ENCODE results near the gene FBXO21. TPM values are rescaled to one million over a fixed set of nuclear protein-coding genes. Genes with fewer than 3 reads are reported as not detected.

FBXO21 gene
- total and polyA plus RNA-seq, 8 donors = 7.4 to 494 (median 32.2) TPM

DNA sequence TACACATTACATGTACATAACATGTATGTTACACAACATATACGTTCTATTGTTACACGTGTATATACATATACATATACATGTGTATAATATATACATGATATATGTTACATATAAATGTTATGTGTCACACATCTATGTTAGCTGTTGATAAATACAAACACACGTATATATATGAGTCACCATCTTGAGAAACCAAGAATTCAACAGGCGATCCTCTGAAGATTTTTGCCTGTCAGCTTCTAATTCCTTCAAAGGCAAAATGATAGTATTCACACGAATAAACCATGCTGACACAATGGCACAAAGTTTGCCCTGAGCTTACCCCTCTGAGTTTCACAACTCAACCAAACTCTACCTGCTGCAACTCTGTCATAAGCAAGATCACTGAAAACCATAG is 60.9 kb downstream of the FBXO21 start:
- TF ChIP-seq EP300 (IDR thresholded peaks at IDR 0.05) (no peak), POLR2A (IDR thresholded peaks at IDR 0.05) (no peak), POLR2AphosphoS5 (IDR thresholded peaks at IDR 0.05) (no peak)
- TF ChIP-seq, protein P1, sequence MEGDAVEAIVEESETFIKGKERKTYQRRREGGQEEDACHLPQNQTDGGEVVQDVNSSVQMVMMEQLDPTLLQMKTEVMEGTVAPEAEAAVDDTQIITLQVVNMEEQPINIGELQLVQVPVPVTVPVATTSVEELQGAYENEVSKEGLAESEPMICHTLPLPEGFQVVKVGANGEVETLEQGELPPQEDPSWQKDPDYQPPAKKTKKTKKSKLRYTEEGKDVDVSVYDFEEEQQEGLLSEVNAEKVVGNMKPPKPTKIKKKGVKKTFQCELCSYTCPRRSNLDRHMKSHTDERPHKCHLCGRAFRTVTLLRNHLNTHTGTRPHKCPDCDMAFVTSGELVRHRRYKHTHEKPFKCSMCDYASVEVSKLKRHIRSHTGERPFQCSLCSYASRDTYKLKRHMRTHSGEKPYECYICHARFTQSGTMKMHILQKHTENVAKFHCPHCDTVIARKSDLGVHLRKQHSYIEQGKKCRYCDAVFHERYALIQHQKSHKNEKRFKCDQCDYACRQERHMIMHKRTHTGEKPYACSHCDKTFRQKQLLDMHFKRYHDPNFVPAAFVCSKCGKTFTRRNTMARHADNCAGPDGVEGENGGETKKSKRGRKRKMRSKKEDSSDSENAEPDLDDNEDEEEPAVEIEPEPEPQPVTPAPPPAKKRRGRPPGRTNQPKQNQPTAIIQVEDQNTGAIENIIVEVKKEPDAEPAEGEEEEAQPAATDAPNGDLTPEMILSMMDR (IDR thresholded peaks at IDR 0.05) = no peak
- no peaks in the 10 kb centered on the region for H3K36me3 ChIP-seq
- 79 to 89% (median 85%) methylated on average over 5 of the region's 5 CpGs for WGBS, 5 donors
- no peak overlapping the region for H3K4me3 ChIP-seq
- no peaks in the 10 kb centered on the region for H3K9me3 ChIP-seq
- H3K4me1 ChIP-seq = peaks cover 0 to 17% (median 3%) of the 10 kb centered on the region in 4 donors
- intact Hi-C loops (cut with DNase I; ENCODE audit: low total_unique reads) = no loop called here
- no peak for DNase-seq
- H3K27me3 ChIP-seq = no peaks in the 10 kb centered on the region
- no peak overlapping the region for H3K27ac ChIP-seq

DNA sequence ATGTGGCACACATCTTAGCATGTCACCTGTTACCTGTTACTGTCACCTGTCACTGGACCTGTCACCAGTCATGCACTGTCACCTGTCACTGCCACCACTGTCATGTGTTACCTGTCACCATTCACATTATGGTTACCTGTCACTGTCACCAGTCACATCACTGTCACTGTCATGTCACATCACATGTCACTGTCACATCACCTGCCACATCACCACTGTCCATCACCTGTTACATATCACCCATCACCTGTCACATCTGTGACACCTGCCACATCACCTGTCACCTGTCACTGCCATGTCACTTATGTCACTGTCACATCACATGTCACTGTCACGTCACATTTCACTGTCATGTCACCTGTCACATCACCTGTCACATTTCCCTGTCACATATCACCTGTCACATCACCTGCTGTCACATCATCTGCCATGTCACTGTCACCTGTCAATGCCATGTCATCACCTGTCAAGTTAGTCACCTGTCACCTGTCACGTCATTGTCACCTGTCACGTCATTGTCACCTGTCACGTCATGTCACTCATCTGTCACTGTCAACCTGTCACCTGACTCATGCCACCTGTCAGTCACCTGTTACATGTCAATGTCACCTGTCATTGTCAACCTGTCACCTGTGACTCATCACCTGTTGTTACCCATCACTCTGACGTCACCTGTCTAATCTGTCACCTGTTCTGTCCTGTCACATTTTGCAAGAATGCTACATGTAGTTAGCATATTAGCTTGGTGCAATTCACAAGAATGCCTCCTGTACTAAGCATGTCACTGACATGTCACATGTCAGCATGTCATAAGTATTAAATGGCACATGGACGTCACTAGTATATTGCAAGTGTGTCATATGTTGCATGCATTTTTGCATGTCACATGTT is 62.1 kb downstream of the FBXO21 start:
- H3K9me3 ChIP-seq = no peaks in the 10 kb centered on the region
- H3K4me3 ChIP-seq = no peak overlapping the region
- no peak for DNase-seq
- no peaks in the 10 kb centered on the region for H3K36me3 ChIP-seq
- intact Hi-C loops (cut with DNase I; ENCODE audit: low total_unique reads) = no loop called here
- H3K27me3 ChIP-seq = no peaks in the 10 kb centered on the region
- H3K4me1 ChIP-seq = peaks cover 0 to 9% (median 3%) of the 10 kb centered on the region in 4 donors
- 93 to 98% (median 96%) methylated on average over 6 of the region's 6 CpGs for WGBS, 5 donors
- peak; percentile 91 to 100 (median 95) for TF ChIP-seq POLR2AphosphoS5 (IDR thresholded peaks at IDR 0.05)
- TF ChIP-seq, protein P1 (IDR thresholded peaks at IDR 0.05) = no peak
- H3K27ac ChIP-seq = no peak overlapping the region

DNA sequence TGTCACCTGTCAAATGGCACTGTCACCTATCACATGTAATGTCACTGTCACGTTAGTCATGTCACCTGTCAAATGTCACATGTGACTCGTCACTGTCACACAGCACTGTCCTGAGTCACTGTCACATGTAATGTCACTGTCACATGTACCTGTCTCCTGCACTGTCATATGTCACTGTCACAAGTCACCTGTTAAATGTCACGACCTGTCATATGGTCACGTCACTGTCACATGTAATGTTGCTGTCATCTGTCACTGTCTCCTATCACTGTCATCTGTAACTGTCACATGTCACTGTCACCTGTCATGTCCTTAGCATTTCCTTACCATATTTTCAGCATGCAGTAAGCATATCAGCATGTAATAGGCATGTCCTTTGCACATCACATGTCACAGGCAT is 63.9 kb downstream of the FBXO21 start:
- H3K27ac ChIP-seq = no peak overlapping the region
- H3K9me3 ChIP-seq = no peaks in the 10 kb centered on the region
- DNase-seq = no peak
- no peaks in the 10 kb centered on the region for H3K27me3 ChIP-seq
- no peaks in the 10 kb centered on the region for H3K36me3 ChIP-seq
- TF ChIP-seq, protein P1 (IDR thresholded peaks at IDR 0.05) = no peak
- no peak for TF ChIP-seq EP300 (IDR thresholded peaks at IDR 0.05)
- TF ChIP-seq POLR2AphosphoS5 (IDR thresholded peaks at IDR 0.05) = peak; percentile 88 to 99 (median 91)
- peaks cover 0 to 9% (median 3%) of the 10 kb centered on the region in 4 donors for H3K4me1 ChIP-seq
- no peak overlapping the region for H3K4me3 ChIP-seq
- intact Hi-C loops (cut with DNase I; ENCODE audit: low total_unique reads) = no loop called here
- WGBS, 5 donors = 89 to 96% (median 92%) methylated on average over 4 of the region's 4 CpGs

DNA sequence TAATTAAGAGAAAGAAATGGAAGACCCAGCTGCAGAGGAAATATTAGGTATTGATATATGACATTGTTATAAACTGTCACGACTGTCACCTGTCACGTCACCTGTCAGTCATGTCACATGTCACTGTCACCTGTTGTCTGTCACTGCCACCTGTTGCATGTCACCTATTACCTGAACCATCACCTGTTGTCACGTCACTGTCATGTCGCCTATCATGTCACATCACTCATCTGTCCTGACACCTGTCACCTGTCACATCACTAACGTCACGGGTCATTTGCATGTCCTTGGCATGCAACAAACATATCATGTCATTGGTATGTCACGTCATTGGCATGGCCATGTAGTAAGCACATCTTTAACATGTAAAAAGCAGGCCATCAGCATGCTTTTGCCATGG is 64.5 kb downstream of the FBXO21 start:
- Histone ChIP-seq H3K27ac (no peak overlapping the region), H3K9me3 (no peaks in the 10 kb centered on the region), H3K4me1 (peaks cover 0 to 9% (median 3%) of the 10 kb centered on the region in 4 donors), H3K4me3 (no peak overlapping the region), H3K27me3 (no peaks in the 10 kb centered on the region), H3K36me3 (no peaks in the 10 kb centered on the region)
- intact Hi-C loops (cut with DNase I; ENCODE audit: low total_unique reads) = no loop called here
- TF ChIP-seq POLR2A (IDR thresholded peaks at IDR 0.05) (no peak), POLR2AphosphoS5 (IDR thresholded peaks at IDR 0.05) (peak; percentile 83 to 95 (median 89))
- DNase-seq = no peak
- 91 to 95% (median 92%) methylated on average over 7 of the region's 7 CpGs for WGBS, 5 donors

DNA sequence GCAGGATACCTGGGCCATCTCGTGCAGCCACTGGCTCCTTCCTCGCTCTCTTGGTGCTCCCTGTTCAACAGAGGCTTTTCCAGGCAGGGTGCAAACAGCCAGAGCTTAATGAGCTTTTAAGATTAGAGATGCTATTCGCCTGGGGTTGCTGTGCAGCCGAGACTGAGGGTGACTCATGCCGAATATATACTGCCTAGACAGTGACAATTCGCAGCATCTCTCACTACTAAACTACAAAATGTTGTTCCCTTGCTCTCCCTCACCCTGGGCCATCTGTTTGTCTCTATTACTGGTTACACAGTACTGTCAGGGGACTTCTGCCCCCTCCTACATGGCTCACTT is 65.0 kb downstream of the FBXO21 start:
- intact Hi-C loops (cut with DNase I; ENCODE audit: low total_unique reads) = no loop called here
- WGBS, 5 donors = 60 to 79% (median 77%) methylated on average over 6 of the region's 6 CpGs
- Histone ChIP-seq H3K27me3 (no peaks in the 10 kb centered on the region), H3K27ac (no peak overlapping the region), H3K9me3 (no peaks in the 10 kb centered on the region), H3K4me3 (no peak overlapping the region), H3K36me3 (no peaks in the 10 kb centered on the region), H3K4me1 (peaks cover 0 to 9% (median 3%) of the 10 kb centered on the region in 4 donors)
- no peak for TF ChIP-seq EP300 (IDR thresholded peaks at IDR 0.05)
- TF ChIP-seq POLR2AphosphoS5 (IDR thresholded peaks at IDR 0.05) = no peak
- TF ChIP-seq, protein P1 (IDR thresholded peaks at IDR 0.05) = no peak
- no peak for TF ChIP-seq POLR2A (IDR thresholded peaks at IDR 0.05)
- DNase-seq = no peak

Data from stomach (tissue), 9 donors.